ENCODE results near the gene EGFLAM. TPM values are rescaled to one million over a fixed set of nuclear protein-coding genes. Genes with fewer than 3 reads are reported as not detected.

Gene EGFLAM
- not detected for total RNA-seq

- Mint-ChIP-seq H3K9me3 (peaks cover 8% of the 10 kb centered on the region), H3K4me1 (ENCODE audit: low read depth) (peaks cover 3% of the 10 kb centered on the region), H3K4me3 (no peak within 1 kb of the TSS), H3K27me3 (ENCODE audit: low read depth) (peaks cover 64% of the 10 kb centered on the region), H3K36me3 (ENCODE audit: insufficient read depth) (no peaks in the 10 kb centered on the region)
- ATAC-seq (peak; percentile 65), DNase-seq (no peak)
Measured at GRCh38 chr5:38258319-38259061, at the start of gene EGFLAM. Gene EGFLAM (plus strand): TSS chr5:38258559. CDS start chr5:38258755, 196 bp downstream.

- no peaks in the 10 kb centered on the region for H3K36me3 Mint-ChIP-seq (ENCODE audit: insufficient read depth)
- no peaks in the 10 kb centered on the region for H3K9me3 Mint-ChIP-seq
- no peak for ATAC-seq
- DNase-seq = no peak
- H3K4me3 Mint-ChIP-seq = no peak overlapping the region
- H3K4me1 Mint-ChIP-seq (ENCODE audit: low read depth) = no peaks in the 10 kb centered on the region
- H3K27me3 Mint-ChIP-seq (ENCODE audit: low read depth) = peaks cover 4% of the 10 kb centered on the region
Measured at GRCh38 chr5:38208782-38209378, 49.5 kb upstream of the EGFLAM start.

DNA sequence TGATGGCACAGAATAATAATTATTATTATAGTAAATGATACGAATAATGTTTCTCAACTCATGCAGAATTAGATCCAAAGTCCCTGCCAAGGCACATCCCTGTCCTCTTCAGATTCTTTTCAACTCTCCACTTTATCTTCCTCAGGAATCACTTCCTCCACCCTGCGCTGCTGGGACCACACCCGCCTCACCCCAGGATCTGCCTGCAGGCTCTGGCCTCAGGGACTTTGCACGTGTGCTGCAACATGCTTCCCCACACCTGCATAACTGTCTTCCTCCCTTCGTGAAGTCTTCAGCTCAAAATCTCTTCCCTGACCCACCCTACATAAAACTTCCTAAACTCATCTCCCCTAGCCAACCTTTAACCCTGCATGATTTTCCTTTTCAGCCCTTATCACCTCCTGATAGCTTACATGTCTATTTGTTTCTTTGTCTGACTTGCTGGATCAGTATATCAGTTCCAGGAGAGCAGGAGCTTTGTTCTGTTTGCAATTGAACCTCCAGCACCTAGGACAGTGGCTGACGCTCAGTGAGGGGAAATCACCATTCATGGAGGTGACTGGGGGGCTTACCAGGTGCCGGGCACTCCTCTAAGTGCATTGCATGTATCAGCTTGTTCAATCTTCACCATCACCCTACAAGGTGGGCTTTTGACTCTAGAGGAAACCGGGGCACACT is 47.5 kb upstream of the EGFLAM start:
- DNase-seq = no peak
- Mint-ChIP-seq H3K4me1 (ENCODE audit: low read depth) (no peaks in the 10 kb centered on the region), H3K4me3 (no peak overlapping the region), H3K36me3 (ENCODE audit: insufficient read depth) (no peaks in the 10 kb centered on the region), H3K27me3 (ENCODE audit: low read depth) (no peaks in the 10 kb centered on the region), H3K9me3 (no peaks in the 10 kb centered on the region)
- no peak for ATAC-seq

DNA sequence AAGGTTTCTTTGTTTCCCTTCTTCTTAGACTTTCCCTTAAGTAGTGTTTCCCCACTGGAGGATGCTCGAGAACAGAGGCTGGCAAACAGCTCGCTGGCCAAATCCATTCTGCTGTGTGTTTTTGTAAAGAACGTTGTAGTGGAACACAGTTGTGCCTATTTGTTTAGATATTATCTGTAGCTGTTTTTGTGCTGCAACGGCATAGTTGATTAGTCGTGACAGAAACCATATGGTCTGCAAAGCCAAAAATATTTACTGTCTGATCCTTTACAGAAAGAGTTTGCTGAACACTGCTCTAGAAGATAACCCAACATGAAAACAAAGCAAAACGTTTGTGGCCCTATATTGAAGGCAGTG is 47.0 kb upstream of the EGFLAM start:
- DNase-seq = no peak
- Mint-ChIP-seq H3K4me1 (ENCODE audit: low read depth) (no peaks in the 10 kb centered on the region), H3K27me3 (ENCODE audit: low read depth) (no peaks in the 10 kb centered on the region), H3K9me3 (no peaks in the 10 kb centered on the region), H3K4me3 (no peak overlapping the region), H3K36me3 (ENCODE audit: insufficient read depth) (no peaks in the 10 kb centered on the region)
- ATAC-seq = no peak

DNA sequence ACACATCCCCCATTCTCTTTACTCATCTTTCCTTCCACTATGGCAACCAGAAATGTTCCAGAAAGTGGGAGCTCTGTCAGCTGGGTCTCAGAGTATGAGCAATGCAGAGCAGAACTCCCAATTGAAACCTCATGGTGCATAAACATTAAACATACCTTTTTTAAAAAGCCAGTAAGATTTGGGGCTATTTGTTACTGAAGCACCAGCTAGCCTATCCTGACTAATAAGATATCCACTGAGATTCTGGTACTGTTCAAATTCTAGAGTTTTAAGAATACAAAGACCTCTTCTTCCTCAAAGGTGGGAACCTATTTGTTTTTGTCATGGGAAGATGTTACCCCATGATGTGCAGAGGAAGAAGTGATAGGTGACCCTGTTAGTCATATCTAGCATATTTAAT is 46.1 kb upstream of the EGFLAM start:
- no peaks in the 10 kb centered on the region for H3K9me3 Mint-ChIP-seq
- DNase-seq = no peak
- ATAC-seq = no peak
- no peaks in the 10 kb centered on the region for H3K36me3 Mint-ChIP-seq (ENCODE audit: insufficient read depth)
- H3K4me1 Mint-ChIP-seq (ENCODE audit: low read depth) = no peaks in the 10 kb centered on the region
- H3K27me3 Mint-ChIP-seq (ENCODE audit: low read depth) = no peaks in the 10 kb centered on the region
- H3K4me3 Mint-ChIP-seq = no peak overlapping the region

- H3K9me3 Mint-ChIP-seq = no peaks in the 10 kb centered on the region
- no peak for DNase-seq
- no peaks in the 10 kb centered on the region for H3K4me1 Mint-ChIP-seq (ENCODE audit: low read depth)
- no peaks in the 10 kb centered on the region for H3K36me3 Mint-ChIP-seq (ENCODE audit: insufficient read depth)
- no peak for ATAC-seq
- no peak overlapping the region for H3K4me3 Mint-ChIP-seq
- H3K27me3 Mint-ChIP-seq (ENCODE audit: low read depth) = peaks cover 7% of the 10 kb centered on the region
Measured at GRCh38 chr5:38226091-38226490, 32.3 kb upstream of the EGFLAM start.

DNA sequence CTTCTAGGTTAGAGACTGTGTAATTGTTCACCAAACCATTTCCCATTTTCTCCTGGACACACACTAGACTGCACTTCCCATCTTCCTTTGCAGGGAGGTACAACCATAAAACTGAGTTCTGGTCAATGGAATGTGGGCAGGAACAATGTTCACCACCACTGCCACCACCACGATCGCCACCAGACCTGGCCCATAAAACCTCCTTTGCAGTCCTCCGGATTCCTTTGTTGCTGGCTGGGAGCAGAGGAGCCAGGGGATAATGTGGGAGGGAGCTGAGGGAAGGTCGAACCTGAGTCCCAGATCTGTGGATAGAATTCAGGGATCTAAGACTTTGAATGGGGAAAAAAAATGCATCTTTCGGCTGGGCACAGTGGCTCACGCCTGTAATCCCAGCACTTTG is 29.4 kb upstream of the EGFLAM start:
- no peak for ATAC-seq
- DNase-seq = no peak
- no peaks in the 10 kb centered on the region for H3K9me3 Mint-ChIP-seq
- H3K4me1 Mint-ChIP-seq (ENCODE audit: low read depth) = no peaks in the 10 kb centered on the region
- peaks cover 9% of the 10 kb centered on the region for H3K27me3 Mint-ChIP-seq (ENCODE audit: low read depth)
- no peak overlapping the region for H3K4me3 Mint-ChIP-seq
- no peaks in the 10 kb centered on the region for H3K36me3 Mint-ChIP-seq (ENCODE audit: insufficient read depth)

- no peak overlapping the region for H3K4me3 Mint-ChIP-seq
- DNase-seq = no peak
- peaks cover 8% of the 10 kb centered on the region for H3K27me3 Mint-ChIP-seq (ENCODE audit: low read depth)
- peaks cover 7% of the 10 kb centered on the region for H3K9me3 Mint-ChIP-seq
- no peaks in the 10 kb centered on the region for H3K36me3 Mint-ChIP-seq (ENCODE audit: insufficient read depth)
- no peaks in the 10 kb centered on the region for H3K4me1 Mint-ChIP-seq (ENCODE audit: low read depth)
- ATAC-seq = no peak
Measured at GRCh38 chr5:38234737-38235136, 23.6 kb upstream of the EGFLAM start.

DNA sequence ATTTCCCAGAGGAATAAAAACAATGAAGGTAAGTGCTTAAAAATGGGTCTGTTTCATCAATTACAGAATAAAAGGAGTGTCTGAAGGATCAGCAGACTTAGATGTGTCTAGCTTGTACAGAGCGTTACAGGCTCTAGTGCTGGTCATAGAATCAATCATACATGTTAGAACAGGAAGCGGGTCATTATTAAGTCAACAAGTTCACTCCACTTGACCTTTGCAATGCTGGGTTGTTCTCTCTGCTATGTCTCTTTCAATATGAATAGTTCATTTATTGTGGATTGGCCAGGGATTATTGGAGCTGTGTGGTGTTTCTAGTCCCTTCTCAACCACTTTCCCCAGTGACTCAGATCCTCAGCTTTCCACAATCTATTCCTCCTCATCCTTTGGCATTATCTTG is 20.7 kb upstream of the EGFLAM start:
- no peak for ATAC-seq
- no peak for DNase-seq
- peaks cover 7% of the 10 kb centered on the region for H3K27me3 Mint-ChIP-seq (ENCODE audit: low read depth)
- H3K4me3 Mint-ChIP-seq = no peak overlapping the region
- no peaks in the 10 kb centered on the region for H3K4me1 Mint-ChIP-seq (ENCODE audit: low read depth)
- peaks cover 7% of the 10 kb centered on the region for H3K9me3 Mint-ChIP-seq
- no peaks in the 10 kb centered on the region for H3K36me3 Mint-ChIP-seq (ENCODE audit: insufficient read depth)

DNA sequence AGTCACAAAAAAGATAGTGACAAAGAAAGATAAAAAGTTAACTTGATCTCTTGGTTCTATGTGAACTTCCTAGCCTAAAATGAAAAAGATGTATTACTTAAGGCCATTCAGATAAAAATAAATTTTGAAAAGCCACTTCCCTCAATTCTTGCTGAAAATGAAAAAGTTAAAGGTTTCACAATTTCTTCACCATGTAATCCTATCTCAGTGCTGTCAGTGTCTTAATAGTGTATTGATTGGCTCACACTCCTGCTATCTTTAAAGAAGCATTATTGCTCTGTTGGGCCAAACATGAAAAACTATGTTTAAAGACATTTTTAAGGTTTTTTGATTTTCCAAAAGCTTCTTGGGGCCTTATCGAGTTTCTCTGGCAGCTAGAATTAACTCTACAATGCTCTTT is 18.1 kb upstream of the EGFLAM start:
- Mint-ChIP-seq H3K9me3 (peaks cover 6% of the 10 kb centered on the region), H3K27me3 (ENCODE audit: low read depth) (peaks cover 7% of the 10 kb centered on the region), H3K4me3 (no peak overlapping the region), H3K36me3 (ENCODE audit: insufficient read depth) (no peaks in the 10 kb centered on the region), H3K4me1 (ENCODE audit: low read depth) (no peaks in the 10 kb centered on the region)
- ATAC-seq (no peak), DNase-seq (no peak)

- no peaks in the 10 kb centered on the region for H3K4me1 Mint-ChIP-seq (ENCODE audit: low read depth)
- DNase-seq = no peak
- H3K27me3 Mint-ChIP-seq (ENCODE audit: low read depth) = peaks cover 7% of the 10 kb centered on the region
- no peak for ATAC-seq
- H3K9me3 Mint-ChIP-seq = no peaks in the 10 kb centered on the region
- no peaks in the 10 kb centered on the region for H3K36me3 Mint-ChIP-seq (ENCODE audit: insufficient read depth)
- H3K4me3 Mint-ChIP-seq = no peak overlapping the region
Measured at GRCh38 chr5:38241655-38242054, 16.7 kb upstream of the EGFLAM start.

DNA sequence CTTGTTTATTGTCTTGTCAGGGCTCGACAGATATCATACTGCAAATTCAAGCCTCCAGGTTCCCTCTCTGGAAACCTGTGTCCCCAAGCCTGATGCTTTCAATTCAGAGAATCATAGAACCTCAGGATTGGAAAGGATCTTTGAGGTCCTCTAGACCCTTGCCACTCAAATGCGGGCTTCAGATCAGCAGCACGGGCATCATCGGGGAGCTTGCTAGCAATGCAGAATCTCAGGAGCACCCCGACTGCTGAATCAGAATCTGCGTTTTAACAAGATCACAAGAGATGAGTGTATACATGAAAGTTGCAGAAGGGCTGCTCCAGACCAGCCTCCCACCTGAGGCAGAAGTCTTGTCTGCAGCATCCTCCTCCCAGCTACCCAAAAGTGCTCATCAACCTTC is 13.1 kb upstream of the EGFLAM start:
- ATAC-seq (no peak), DNase-seq (no peak)
- Mint-ChIP-seq H3K36me3 (ENCODE audit: insufficient read depth) (no peaks in the 10 kb centered on the region), H3K27me3 (ENCODE audit: low read depth) (peaks cover 3% of the 10 kb centered on the region), H3K4me1 (ENCODE audit: low read depth) (no peaks in the 10 kb centered on the region), H3K4me3 (no peak overlapping the region), H3K9me3 (no peaks in the 10 kb centered on the region)

DNA sequence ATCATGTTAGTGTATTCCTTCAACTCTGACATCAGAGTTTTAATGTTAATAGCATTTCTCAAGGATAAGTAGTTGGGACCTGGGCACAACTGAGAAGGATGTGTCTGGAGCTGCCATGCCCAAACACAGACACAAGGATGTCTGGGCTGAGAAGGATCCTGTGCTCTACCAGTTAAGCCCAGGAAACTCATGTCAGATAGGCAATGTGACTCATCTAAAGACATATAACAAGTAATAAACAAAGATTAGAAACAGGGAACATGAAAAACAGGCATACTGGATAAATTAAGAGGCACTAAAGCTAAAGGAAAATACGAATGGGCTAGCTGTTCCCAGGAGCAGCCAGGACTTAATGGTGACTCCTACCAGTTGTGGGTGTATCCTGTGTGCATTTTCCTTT is 9.1 kb upstream of the EGFLAM start:
- DNase-seq = no peak
- H3K4me3 Mint-ChIP-seq = no peak overlapping the region

GRCh38 chr5:38249812-38250211 is 8.5 kb upstream of the EGFLAM start:
- H3K36me3 Mint-ChIP-seq (ENCODE audit: insufficient read depth) = no peaks in the 10 kb centered on the region
- ATAC-seq (no peak), DNase-seq (no peak)
- H3K4me1 Mint-ChIP-seq (ENCODE audit: low read depth) = no peaks in the 10 kb centered on the region
- H3K27me3 Mint-ChIP-seq (ENCODE audit: low read depth) = peaks cover 8% of the 10 kb centered on the region
- peaks cover 8% of the 10 kb centered on the region for H3K9me3 Mint-ChIP-seq
- no peak overlapping the region for H3K4me3 Mint-ChIP-seq

More for the DNA sequence above, 9.1 kb upstream of the EGFLAM start:
- no peaks in the 10 kb centered on the region for H3K4me1 Mint-ChIP-seq (ENCODE audit: low read depth)
- no peaks in the 10 kb centered on the region for H3K36me3 Mint-ChIP-seq (ENCODE audit: insufficient read depth)
- H3K27me3 Mint-ChIP-seq (ENCODE audit: low read depth) = peaks cover 8% of the 10 kb centered on the region
- peaks cover 6% of the 10 kb centered on the region for H3K9me3 Mint-ChIP-seq
- no peak for ATAC-seq
